ENCODE data around the gene CD74. TPM values are rescaled to one million over a fixed set of nuclear protein-coding genes. Genes with fewer than 3 reads are reported as not detected.
"Not testable (repeated sequence)": the region's sequence is repeated elsewhere in the genome, so short reads cannot be mapped to it uniquely, and the experiment has no call there.

Gene CD74
- total RNA-seq = 100 to 1,000 TPM; 462 to 507 TPM

DNA sequence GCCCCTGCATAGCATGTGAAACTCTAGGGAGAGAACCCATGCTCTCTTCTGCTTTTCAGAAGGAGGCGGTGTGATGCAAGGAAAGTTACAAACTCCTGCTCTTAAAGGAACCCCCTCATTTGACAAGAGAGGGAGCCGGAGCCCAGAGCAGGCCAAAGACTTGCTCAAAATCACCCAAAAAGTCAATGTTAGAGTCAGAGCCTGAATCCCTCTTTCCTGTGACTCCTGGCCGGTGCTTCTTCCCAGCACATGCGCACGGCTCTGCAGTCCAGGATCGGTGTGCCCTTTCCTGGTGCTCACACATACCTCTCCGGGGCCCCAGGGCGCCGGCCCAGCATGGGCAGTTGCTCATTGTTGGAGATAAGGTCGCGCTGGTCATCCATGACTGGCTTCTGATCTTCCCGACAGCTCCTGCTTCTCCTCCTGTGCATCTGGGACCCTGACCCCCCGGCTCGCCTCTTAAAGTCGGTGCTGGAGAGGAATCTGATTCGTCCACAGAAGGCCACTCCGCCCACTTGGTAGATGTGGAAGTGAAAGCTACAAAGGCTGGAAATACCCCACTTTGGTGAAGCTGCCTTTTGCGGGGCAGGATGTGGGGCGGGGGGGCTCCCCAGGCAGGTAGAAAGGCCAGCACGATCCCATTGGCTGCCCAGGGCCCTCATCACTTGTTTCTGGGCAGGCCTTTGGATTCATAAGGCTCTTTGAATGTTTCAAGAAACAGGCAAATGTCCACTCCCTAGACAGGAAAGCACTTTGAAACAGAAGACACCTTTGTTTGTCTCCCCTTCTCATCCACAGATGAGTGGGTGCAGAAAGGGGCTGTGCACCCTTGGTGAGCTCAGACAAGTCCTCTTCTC, at the start of gene CD74:
Gene CD74, minus strand, starts transcription at position 592 of the 857 bp plus-strand sequence. Its CDS starts 161 bp downstream, at position 431.
- CTCF ChIA-PET = interaction anchor here (0.5 to 6.4 kb wide), 9 partner anchors 13 to 668 kb away, joined by 3 to 37 read pairs (median 3); partner anchors contain the start of gene RPS14
- Mint-ChIP-seq H3K9me3 (no peaks in the 10 kb centered on the region), H3K4me1 (peaks cover 49% of the 10 kb centered on the region), H3K36me3 (ENCODE audit: low read depth) (peaks cover 23% of the 10 kb centered on the region), H3K4me3 (peak within 1 kb of the TSS; percentile 95), H3K27me3 (no peaks in the 10 kb centered on the region), H3K27ac (peak within 1 kb of the TSS; percentile 99)
- DNase-seq = peak; percentile 96
- POLR2A ChIA-PET = interaction anchor here (0.6 kb wide), 2 partner anchors 24 to 55 kb away, joined by 3 read pairs; no protein-coding TSS in a partner anchor

DNA sequence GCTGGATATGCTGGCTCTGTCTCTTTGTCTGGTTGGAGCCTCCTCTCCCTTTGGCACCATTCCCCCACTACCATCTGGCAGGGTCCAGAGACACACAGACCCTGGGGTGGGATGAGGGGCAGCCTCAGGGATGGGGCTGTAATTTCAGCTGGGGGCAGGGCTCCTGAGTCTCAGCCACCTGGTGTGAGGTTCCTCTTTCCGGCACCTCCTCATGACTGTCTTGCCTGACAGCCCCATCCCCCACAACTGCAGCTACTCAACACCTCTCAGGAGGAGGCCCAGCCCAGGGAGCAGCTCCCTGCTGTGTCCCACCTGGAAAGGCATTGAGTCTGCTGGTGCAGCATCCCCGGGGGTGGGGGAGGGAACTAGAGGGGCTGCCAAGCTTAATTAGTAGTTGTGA, 48.5 kb upstream of the CD74 start:
- Mint-ChIP-seq H3K4me1 (peaks cover 43% of the 10 kb centered on the region), H3K27me3 (no peaks in the 10 kb centered on the region), H3K4me3 (no peak overlapping the region), H3K27ac (peak overlapping the region; percentile 71), H3K9me3 (no peaks in the 10 kb centered on the region), H3K36me3 (ENCODE audit: low read depth) (no peaks in the 10 kb centered on the region)
- ChIA-PET CTCF (interaction anchor here (1.2 to 1.5 kb wide), 3 partner anchors 11 to 240 kb away, joined by 3 to 4 read pairs (median 4); partner anchors contain the start of gene RBM22), POLR2A (no interaction called here)
- DNase-seq = peak; percentile 26

DNA sequence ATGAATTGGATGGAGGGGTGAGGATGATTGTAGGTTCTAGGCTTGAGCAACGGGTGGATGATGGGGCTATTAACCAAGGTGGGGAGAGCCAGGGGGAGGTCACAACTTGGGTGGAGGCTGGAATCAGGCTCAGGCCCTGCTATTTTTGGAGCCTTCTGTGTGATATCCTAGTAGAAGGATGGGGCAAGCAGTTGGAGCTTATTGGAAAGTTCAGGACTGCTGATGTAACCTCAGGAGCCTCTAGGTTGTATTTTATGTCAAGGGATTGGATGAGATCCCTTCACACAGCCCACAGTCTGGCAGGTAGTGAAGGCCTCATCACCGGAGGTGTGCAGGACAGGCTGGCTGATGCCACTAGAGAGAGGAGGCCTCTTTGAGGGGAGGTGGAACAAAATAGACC, 48.1 kb upstream of the CD74 start:
- Mint-ChIP-seq H3K27me3 (no peaks in the 10 kb centered on the region), H3K27ac (peak overlapping the region; percentile 71), H3K4me3 (no peak overlapping the region), H3K9me3 (no peaks in the 10 kb centered on the region), H3K36me3 (ENCODE audit: low read depth) (no peaks in the 10 kb centered on the region), H3K4me1 (peaks cover 43% of the 10 kb centered on the region)
- ChIA-PET POLR2A (no interaction called here), CTCF (interaction anchor here (0.6 to 1.5 kb wide), 4 partner anchors 11 to 631 kb away, joined by 3 to 4 read pairs (median 4); partner anchors contain the start of gene RBM22)
- no peak for DNase-seq

DNA sequence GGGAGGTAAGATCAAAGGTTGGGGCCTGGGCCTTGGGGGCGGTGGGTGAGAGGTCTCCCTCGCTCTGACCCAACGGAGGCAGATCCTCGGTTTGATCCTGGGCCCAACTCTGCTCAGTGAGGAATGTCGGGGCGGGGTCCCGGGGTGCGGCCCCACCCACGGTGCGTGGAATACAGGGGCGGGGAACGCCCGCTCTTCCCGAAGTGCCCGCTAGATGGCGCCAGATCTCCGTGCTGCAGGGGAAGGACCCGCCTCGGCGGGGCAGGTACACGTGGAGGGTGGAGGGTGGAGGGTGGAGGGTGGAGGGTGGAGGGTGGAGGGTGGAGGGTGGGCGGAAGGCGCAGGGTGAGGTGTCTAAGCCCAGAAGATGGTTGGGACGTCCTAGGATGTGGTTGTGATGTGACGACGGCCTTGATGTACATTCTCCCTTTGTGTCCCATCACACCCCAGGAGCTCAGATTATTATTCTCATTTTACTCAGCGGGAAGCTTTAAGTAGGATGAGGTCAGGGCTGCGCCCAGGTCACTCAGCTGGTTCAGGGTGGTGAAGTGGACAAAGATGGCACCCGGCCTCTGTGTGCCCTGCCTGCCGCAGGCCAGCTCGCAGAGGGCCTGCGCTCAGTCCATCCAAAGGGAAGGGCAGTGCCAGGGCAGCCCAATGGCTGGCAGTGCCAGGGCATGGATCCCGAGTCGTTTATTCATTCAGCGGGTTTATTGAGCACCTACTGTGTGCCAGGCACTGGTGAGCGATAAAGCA, 46.3 kb upstream of the CD74 start:
- Mint-ChIP-seq H3K4me3 (peak overlapping the region; percentile 36), H3K36me3 (ENCODE audit: low read depth) (no peaks in the 10 kb centered on the region), H3K4me1 (peaks cover 43% of the 10 kb centered on the region), H3K27me3 (no peaks in the 10 kb centered on the region), H3K27ac (peak overlapping the region; percentile 84), H3K9me3 (no peaks in the 10 kb centered on the region)
- DNase-seq = peak; percentile 86
- POLR2A ChIA-PET = interaction anchor here (0.5 to 0.6 kb wide), 2 partner anchors 325 to 387 kb away, joined by 3 to 4 read pairs; partner anchors contain the start of gene IRGM
- CTCF ChIA-PET = interaction anchor here (0.6 to 1.6 kb wide), 11 partner anchors 9 to 392 kb away, joined by 3 to 10 read pairs (median 3); partner anchors contain the start of gene RPS14

DNA sequence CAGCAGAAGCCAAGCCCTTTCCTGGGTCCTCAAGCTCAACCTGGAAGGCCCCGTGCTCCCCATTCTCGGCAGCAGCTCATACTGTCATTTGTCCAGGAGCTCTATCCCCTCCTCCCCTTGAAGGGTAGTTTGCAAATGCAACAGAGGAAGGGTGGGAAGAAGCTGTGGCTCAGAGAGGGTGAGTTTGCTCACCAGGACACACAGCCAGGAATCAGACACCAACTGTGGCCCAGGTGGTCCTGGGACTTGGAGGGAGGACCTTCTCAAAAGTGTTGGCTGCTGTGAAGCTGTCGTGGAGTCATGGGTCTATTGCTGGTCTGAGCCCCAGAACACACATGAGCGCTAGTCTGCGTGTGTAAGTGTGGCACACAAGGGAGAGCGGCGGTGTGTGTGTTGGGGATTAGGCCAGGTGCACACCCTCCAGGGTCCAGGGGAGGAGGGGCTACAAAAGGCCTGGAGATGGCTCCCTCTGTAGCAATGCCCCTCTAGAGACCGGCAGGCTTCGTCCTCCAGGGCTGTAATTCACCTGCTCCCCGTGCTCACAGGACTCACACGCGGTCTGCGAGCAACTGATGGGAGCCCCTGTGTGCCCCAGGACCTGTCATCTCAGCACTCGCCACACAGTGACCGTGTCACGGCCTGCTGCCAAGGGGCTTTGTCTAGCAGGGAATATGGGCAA, 45.0 kb upstream of the CD74 start:
- Mint-ChIP-seq H3K4me1 (peaks cover 43% of the 10 kb centered on the region), H3K27ac (peak overlapping the region; percentile 61), H3K36me3 (ENCODE audit: low read depth) (no peaks in the 10 kb centered on the region), H3K9me3 (no peaks in the 10 kb centered on the region), H3K4me3 (no peak overlapping the region), H3K27me3 (no peaks in the 10 kb centered on the region)
- ChIA-PET CTCF (interaction anchor here (0.5 to 1.8 kb wide), 12 partner anchors 8 to 746 kb away, joined by 3 to 10 read pairs (median 4); partner anchors contain the start of genes RBM22 and RPS14), POLR2A (no interaction called here)
- no peak for DNase-seq

DNA sequence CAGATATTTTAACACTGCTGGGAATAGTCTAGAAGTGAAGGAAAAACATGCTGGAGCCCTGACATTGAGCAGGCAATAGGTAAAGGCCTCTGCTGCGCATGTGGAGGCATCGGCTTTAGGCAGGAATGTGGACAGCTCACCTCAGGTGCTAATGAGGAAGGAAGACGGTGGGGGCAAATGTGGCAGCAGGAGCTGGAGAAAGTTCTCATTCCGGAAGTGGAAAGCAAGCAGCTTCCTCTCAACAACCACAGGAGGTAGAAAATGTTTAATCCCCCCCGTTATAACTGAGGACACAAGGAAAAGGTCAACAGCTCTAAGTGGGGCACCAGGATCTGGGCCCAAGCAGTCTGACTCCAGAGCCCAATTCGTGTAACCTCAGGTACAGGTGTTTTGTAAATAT, 44.4 kb upstream of the CD74 start:
- no peak for DNase-seq
- no peaks in the 10 kb centered on the region for H3K9me3 Mint-ChIP-seq
- peak overlapping the region; percentile 61 for H3K27ac Mint-ChIP-seq
- ChIA-PET POLR2A (no interaction called here), CTCF (interaction anchor here (0.6 to 1.8 kb wide), 6 partner anchors 13 to 243 kb away, joined by 3 to 5 read pairs (median 4); partner anchors contain the start of gene RBM22)
- no peaks in the 10 kb centered on the region for H3K36me3 Mint-ChIP-seq (ENCODE audit: low read depth)
- H3K27me3 Mint-ChIP-seq = no peaks in the 10 kb centered on the region
- H3K4me3 Mint-ChIP-seq = no peak overlapping the region
- H3K4me1 Mint-ChIP-seq = peaks cover 43% of the 10 kb centered on the region

DNA sequence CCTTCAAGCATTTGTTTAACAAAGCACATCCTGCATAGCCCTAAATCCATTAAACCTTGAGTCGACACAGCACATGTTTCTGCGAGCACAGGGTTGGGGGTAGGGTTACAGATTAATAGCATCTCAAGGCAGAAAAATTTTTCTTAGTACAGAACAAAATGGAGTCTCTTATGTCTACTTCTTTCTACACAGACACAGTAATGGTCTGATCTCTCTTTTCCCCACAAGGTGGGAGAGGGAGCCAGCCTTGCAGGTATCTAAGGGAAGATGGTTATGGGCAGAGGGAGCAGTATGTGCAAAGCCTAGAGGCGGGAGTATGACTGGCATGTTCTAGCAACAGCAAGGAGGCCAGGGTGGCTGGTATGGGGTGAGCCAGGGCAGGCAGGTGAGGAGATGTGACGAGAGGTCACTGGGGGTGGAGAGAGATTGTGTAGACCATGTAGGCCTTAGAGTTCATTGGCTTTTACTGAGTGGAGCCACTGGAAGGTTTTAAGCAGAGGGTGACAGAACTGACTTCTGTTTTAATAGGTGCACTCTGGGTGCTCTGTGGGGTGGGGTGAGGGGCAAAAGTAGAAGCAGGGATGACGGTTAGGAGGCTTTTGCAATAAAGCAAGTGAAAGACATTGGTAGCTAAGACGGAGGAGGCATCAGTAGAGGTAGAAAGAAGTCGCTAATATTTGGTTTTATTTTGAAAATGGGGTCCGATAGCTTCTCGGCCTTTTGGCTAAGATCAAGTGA, 42.0 kb upstream of the CD74 start:
- Mint-ChIP-seq H3K9me3 (peaks cover 2% of the 10 kb centered on the region), H3K27me3 (no peaks in the 10 kb centered on the region), H3K4me1 (peaks cover 32% of the 10 kb centered on the region), H3K36me3 (ENCODE audit: low read depth) (no peaks in the 10 kb centered on the region), H3K4me3 (no peak overlapping the region), H3K27ac (no peak overlapping the region)
- POLR2A ChIA-PET = no interaction called here
- CTCF ChIA-PET = no interaction called here
- DNase-seq = no peak

DNA sequence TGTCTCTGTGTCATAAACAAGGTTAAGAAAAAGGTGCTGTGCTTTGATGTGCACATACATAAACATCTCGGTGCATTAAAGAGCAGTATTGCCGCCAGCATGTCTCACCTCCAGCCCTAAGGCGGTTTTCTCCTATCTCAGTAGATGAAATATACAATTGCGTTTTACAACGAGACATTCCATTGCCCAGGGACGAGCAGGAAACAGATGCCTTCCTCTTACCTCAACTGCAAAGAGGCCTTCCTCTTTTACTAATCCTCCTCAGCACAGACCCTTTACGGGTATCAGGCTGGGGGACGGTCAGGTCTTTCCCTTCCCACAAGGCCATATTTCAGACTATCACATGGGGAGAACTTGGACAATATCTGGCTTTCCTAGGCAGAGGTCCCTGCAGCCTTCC, 41.3 kb upstream of the CD74 start:
- H3K27me3 Mint-ChIP-seq; H3K36me3 Mint-ChIP-seq (ENCODE audit: low read depth); H3K4me3 Mint-ChIP-seq; H3K27ac Mint-ChIP-seq; H3K9me3 Mint-ChIP-seq; DNase-seq; CTCF ChIA-PET; POLR2A ChIA-PET: not testable (repeated sequence)
- peaks cover 25% of the 10 kb centered on the region for H3K4me1 Mint-ChIP-seq

DNA sequence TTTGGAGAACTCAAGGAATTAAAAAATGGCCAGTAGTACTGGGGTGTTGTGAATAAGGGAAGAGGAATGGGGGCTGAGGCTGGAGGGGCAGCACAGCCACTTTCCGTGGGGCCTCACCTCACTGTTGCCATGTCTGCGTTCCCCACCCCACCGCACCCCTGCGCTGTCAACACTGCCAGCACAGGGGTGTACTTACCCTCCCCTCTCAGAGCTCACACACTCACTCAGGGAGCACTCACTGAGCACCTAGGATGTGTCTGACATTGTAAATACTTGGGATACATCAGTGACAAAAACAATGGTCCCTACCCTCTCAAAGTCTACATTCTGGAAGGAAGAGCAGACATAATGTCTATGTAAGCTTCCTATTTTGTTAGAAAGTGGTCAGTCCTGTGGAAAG, 40.2 kb upstream of the CD74 start:
- Mint-ChIP-seq H3K36me3 (ENCODE audit: low read depth) (peaks cover 12% of the 10 kb centered on the region), H3K4me1 (peaks cover 27% of the 10 kb centered on the region), H3K4me3 (no peak overlapping the region), H3K27me3 (no peaks in the 10 kb centered on the region), H3K9me3 (peaks cover 2% of the 10 kb centered on the region), H3K27ac (no peak overlapping the region)
- CTCF ChIA-PET = no interaction called here
- no peak for DNase-seq
- POLR2A ChIA-PET = no interaction called here

DNA sequence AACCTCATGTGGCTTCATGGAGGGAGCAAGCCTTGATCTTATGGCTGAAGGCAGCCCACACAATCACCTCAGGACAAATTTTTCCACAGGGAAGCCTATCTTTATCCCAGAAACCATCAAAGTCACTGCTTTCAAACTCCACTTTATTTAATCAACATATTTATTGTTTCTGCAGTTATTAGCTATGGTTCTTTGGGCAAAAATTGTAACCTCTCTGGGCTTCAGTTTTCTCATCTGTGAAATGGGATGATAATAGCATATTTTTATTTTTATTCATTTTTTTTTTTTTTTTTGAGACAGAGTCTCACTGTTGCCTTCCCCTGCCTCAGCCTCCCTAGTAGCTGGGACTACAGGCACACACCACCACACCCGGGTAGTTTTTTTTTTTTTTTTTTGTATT, 38.9 kb upstream of the CD74 start:
- H3K9me3 Mint-ChIP-seq = peaks cover 2% of the 10 kb centered on the region
- no peak overlapping the region for H3K27ac Mint-ChIP-seq
- H3K36me3 Mint-ChIP-seq (ENCODE audit: low read depth) = peaks cover 25% of the 10 kb centered on the region
- no peak overlapping the region for H3K4me3 Mint-ChIP-seq
- ChIA-PET POLR2A (no interaction called here), CTCF (interaction anchor here (0.6 to 3.4 kb wide), 4 partner anchors 39 to 210 kb away, joined by 3 to 30 read pairs (median 4); partner anchors contain the start of gene CD74)
- H3K4me1 Mint-ChIP-seq = peaks cover 27% of the 10 kb centered on the region
- no peaks in the 10 kb centered on the region for H3K27me3 Mint-ChIP-seq
- no peak for DNase-seq

DNA sequence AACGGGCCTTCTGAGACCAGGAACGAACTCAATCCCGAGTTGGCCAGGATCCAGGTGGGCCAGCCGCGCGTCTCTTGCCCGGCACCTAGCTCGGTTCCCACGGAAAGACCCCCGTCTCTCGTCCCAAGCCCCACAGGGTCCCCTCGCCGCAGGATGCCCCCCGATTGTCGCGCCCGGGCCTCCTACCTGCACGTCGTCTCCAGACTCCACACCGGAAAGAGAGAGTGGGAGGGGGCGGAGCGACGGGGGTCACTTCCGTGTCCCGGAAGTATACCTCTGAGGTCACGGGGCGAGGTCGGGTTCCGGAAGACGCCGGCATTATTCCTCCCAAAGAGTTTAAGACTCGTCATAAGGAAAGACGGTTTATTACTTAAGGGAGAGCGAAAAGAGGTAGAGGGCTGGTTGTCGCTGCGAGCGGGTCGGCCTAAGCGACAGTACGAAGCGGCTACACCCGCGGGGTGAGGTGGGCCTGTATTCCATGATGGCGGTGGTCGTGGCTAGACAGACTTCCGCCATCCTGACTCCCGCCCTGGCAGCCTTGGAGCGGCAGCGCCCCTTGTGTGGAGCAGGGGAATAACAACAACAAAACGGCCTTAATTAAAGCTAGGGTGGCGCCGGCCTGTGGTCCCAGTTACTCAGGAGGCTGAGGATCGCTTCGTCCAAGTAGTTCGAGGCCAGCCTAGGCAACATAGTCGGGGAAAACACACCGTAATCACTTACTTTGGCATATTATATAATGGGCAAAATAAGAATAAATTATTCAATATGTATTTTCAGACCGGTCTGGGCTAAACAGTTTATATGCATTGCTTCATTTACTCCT, 37.0 kb upstream of the CD74 start, which contains the start of gene RPS14:
Gene RPS14, minus strand, starts transcription at position 223 of the 823 bp plus-strand sequence. CDS start 2,006 bp downstream, outside the sequence.
- ChIA-PET CTCF (interaction anchor here (0.6 to 3.4 kb wide), 29 partner anchors 9 to 727 kb away, joined by 3 to 30 read pairs (median 4); partner anchors contain the start of genes CD74, DCTN4, IRGM and RBM22), POLR2A (interaction anchor here (0.7 kb wide), 2 partner anchors 81 to 223 kb away, joined by 3 to 5 read pairs; no protein-coding TSS in a partner anchor)
- Mint-ChIP-seq H3K27me3 (no peaks in the 10 kb centered on the region), H3K4me3 (peak within 1 kb of the TSS; percentile 91), H3K36me3 (ENCODE audit: low read depth) (peaks cover 38% of the 10 kb centered on the region), H3K4me1 (peaks cover 36% of the 10 kb centered on the region), H3K27ac (peak within 1 kb of the TSS; percentile 99), H3K9me3 (peaks cover 2% of the 10 kb centered on the region)
- DNase-seq = peak; percentile 96
